PC-3 (cell line): Measurements from ENCODE around the gene GABRA4. TPM values are rescaled to one million over a fixed set of nuclear protein-coding genes. Genes with fewer than 3 reads are reported as not detected.

Source experiments
- ATAC-seq: fragments of 200-7000 bp; cut with Tn5 transposase; 2 replicates; pipeline ENCODE4 v1.9.1; 2020; ENCODE audit warnings: mild to moderate bottlenecking, moderate library complexity
- BruUV-seq: library from RNA; stranded (reverse); fragments of 400-500 nt; replicated peaks from 2 replicates; lab custom pipeline; 2021; lab: Mats Ljungman, UMichigan
- CTCF ChIA-PET: fragments of 300-600 bp; sonication (Branson Sonifier 250); formaldehyde crosslinking; loops from one replicate; lab custom pipeline; 2022; ENCODE audit warnings: antibody characterized with exemption; lab: Charles Lee
- POLR2A ChIA-PET: fragments of 300-600 bp; sonication (Branson Sonifier 250); formaldehyde crosslinking; loops from one replicate; lab custom pipeline; 2022; ENCODE audit warnings: antibody characterized with exemption; ENCODE audit not compliant: unreplicated experiment; lab: Charles Lee
- DNase-seq: peaks from one replicate; pipeline ENCODE4 v3.0.0-alpha.2; 2015
- H2AFZ ChIP-seq: fragments of 300-600 bp; sonication (generic); 2 replicates; pipeline ENCODE4 v1.6.0; 2016; ENCODE audit warnings: antibody characterized with exemption, low read length
- H3F3A ChIP-seq: fragments of 300-600 bp; sonication (generic); one replicate; pipeline ENCODE4 v1.6.0; 2017; ENCODE audit warnings: antibody characterized with exemption, low read length, control low read depth, mild to moderate bottlenecking; ENCODE audit not compliant: unreplicated experiment
- H3K27ac ChIP-seq: fragments of 300-600 bp; sonication (generic); 2 replicates; pipeline ENCODE4 v1.5.1; 2016; ENCODE audit warnings: mild to moderate bottlenecking, low read length
- H3K27me3 ChIP-seq: fragments of 300-600 bp; sonication (generic); 2 replicates; pipeline ENCODE4 v1.6.1; 2016; ENCODE audit warnings: low read length, mixed read lengths
- H3K36me3 ChIP-seq: fragments of 300-600 bp; sonication (generic); 2 replicates; pipeline ENCODE4 v1.6.1; 2016; ENCODE audit warnings: low read depth, mixed run types, low read length, mixed read lengths
- H3K4me1 ChIP-seq: fragments of 300-600 bp; sonication (generic); 2 replicates; pipeline ENCODE4 v1.5.1; 2016; ENCODE audit warnings: low read length; ENCODE audit not compliant: insufficient read depth
- H3K4me2 ChIP-seq: fragments of 300-600 bp; sonication (generic); 2 replicates; pipeline ENCODE4 v1.6.0; 2016; ENCODE audit warnings: low read length
- H3K4me3 ChIP-seq: fragments of 300-600 bp; sonication (generic); 2 replicates; pipeline ENCODE4 v1.5.1; 2016; ENCODE audit warnings: mild to moderate bottlenecking, low read length, mixed read lengths
- H3K79me2 ChIP-seq: fragments of 300-600 bp; sonication (generic); 2 replicates; pipeline ENCODE4 v1.6.1; 2017; ENCODE audit warnings: low read length, mixed read lengths
- H3K9ac ChIP-seq: fragments of 300-600 bp; sonication (generic); 2 replicates; pipeline ENCODE4 v1.6.0; 2016; ENCODE audit warnings: mild to moderate bottlenecking, low read length
- H3K9me2 ChIP-seq: fragments of 300-600 bp; sonication (generic); replicated peaks from 2 replicates; pipeline ENCODE4 v1.6.1; 2016; ENCODE audit warnings: mixed run types, low read length, mixed read lengths
- H3K9me3 ChIP-seq: fragments of 300-600 bp; sonication (generic); 2 replicates; pipeline ENCODE4 v1.6.1; 2016; ENCODE audit warnings: low read length, mixed read lengths
- H4K20me1 ChIP-seq: fragments of 300-600 bp; sonication (generic); 2 replicates; pipeline ENCODE4 v1.6.1; 2016; ENCODE audit warnings: low read length, mixed read lengths
- EZH2 ChIP-seq: fragments of 300-600 bp; sonication (generic); IDR thresholded peaks from one replicate; pipeline ENCODE4 v1.6.1; 2017; ENCODE audit warnings: antibody characterized with exemption, mild to moderate bottlenecking, low read length; ENCODE audit not compliant: unreplicated experiment
- EZH2phosphoT487 ChIP-seq: fragments of 300-600 bp; sonication (generic); IDR thresholded peaks from 2 replicates; pipeline ENCODE4 v1.6.1; 2018; ENCODE audit warnings: mild to moderate bottlenecking, antibody characterized with exemption, low read length, borderline replicate concordance
- intact Hi-C: fragments of 100-400 bp; cut with micrococcal nuclease; formaldehyde crosslinking; loops from 2 replicates; pipeline ENCODE4 v1.9.0; 2023
- total RNA-seq: library from RNA; depleted of rRNA; stranded (reverse); fragments of >200 nt; gene quantifications from 2 replicates; pipeline ENCODE4 v1.2.3, GENCODE V29; 2014
- TF ChIP-seq, protein P1 (sequence below): fragments of 300-600 bp; sonication (generic); conservative IDR thresholded peaks from 2 replicates; pipeline ENCODE4 v1.5.1; 2017; ENCODE audit warnings: antibody characterized with exemption, low read depth, mild to moderate bottlenecking, low read length

Gene GABRA4
- total RNA-seq, 1 experiment from 2014 or later: not detected

DNA sequence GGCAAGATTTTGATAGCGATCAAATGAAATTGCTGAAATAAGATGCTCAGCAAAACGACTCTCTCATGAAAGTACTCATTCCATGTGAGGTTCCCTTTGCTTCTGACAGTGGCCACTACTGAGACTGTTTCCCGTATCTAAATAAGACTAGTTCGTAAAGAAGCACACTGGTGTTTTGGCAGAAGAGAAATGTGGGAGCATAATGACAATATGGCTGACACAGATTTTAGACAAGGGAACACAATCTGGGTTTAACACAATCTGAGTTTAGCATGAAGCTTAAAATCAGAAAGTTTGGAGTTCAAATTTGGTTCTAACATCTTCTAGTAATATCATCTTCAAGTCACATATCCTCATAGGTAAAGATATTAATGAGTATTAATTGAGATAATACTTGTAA lies 13.7 kb downstream of the GABRA4 start:
- Histone ChIP-seq H3K4me3 (no peak overlapping the region), H3K36me3 (no peaks in the 10 kb centered on the region), H4K20me1 (no peaks in the 10 kb centered on the region), H3F3A (no peaks in the 10 kb centered on the region), H3K9me3 (no peaks in the 10 kb centered on the region), H3K4me1 (no peaks in the 10 kb centered on the region), H3K9ac (no peak overlapping the region), H3K27me3 (peaks cover 15% of the 10 kb centered on the region), H3K9me2 (no peaks in the 10 kb centered on the region), H3K27ac (no peak overlapping the region), H3K79me2 (no peaks in the 10 kb centered on the region), H2AFZ (no peak overlapping the region), H3K4me2 (no peak overlapping the region)
- ChIA-PET CTCF (no interaction called here), POLR2A (no interaction called here)
- DNase-seq: no peak
- intact Hi-C loops: no loop called here
- ATAC-seq: no peak
- TF ChIP-seq EZH2phosphoT487: no peak
- TF ChIP-seq EZH2: no peak
- TF ChIP-seq, protein P1, sequence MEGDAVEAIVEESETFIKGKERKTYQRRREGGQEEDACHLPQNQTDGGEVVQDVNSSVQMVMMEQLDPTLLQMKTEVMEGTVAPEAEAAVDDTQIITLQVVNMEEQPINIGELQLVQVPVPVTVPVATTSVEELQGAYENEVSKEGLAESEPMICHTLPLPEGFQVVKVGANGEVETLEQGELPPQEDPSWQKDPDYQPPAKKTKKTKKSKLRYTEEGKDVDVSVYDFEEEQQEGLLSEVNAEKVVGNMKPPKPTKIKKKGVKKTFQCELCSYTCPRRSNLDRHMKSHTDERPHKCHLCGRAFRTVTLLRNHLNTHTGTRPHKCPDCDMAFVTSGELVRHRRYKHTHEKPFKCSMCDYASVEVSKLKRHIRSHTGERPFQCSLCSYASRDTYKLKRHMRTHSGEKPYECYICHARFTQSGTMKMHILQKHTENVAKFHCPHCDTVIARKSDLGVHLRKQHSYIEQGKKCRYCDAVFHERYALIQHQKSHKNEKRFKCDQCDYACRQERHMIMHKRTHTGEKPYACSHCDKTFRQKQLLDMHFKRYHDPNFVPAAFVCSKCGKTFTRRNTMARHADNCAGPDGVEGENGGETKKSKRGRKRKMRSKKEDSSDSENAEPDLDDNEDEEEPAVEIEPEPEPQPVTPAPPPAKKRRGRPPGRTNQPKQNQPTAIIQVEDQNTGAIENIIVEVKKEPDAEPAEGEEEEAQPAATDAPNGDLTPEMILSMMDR: no peak
- no TSS peak for BruUV-seq

DNA sequence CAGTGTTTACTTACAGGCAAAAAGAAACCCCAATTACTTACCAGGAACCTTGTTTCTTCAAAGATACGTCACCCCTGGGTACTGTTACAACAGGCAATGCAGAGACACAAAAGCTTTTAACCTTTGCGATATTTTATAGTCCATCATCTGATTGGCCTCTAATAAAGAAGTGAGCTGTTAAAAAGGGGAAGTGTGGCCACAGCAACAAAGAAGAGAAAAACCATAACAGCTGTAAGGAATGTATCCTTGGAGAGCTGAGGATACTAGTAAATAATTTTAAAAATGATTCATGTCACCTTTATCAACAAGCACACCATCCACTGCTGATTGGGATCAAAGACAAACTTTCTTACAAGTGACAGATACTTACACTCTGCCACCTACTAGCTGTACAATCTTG lies 14.1 kb downstream of the GABRA4 start:
- no peaks in the 10 kb centered on the region for H3K79me2 ChIP-seq
- intact Hi-C loops: no loop called here
- no peak overlapping the region for H3K9ac ChIP-seq
- no peak overlapping the region for H3K27ac ChIP-seq
- ChIA-PET CTCF (no interaction called here), POLR2A (no interaction called here)
- H3K36me3 ChIP-seq: no peaks in the 10 kb centered on the region
- ATAC-seq (no peak), DNase-seq (no peak)
- H3K9me3 ChIP-seq: no peaks in the 10 kb centered on the region
- H4K20me1 ChIP-seq: no peaks in the 10 kb centered on the region
- H2AFZ ChIP-seq: no peak overlapping the region
- no peak overlapping the region for H3K4me2 ChIP-seq
- H3K4me3 ChIP-seq: no peak overlapping the region
- H3K27me3 ChIP-seq: peaks cover 19% of the 10 kb centered on the region
- H3F3A ChIP-seq: no peaks in the 10 kb centered on the region
- TF ChIP-seq, protein P1: no peak
- no peak for TF ChIP-seq EZH2
- H3K9me2 ChIP-seq: no peaks in the 10 kb centered on the region
- H3K4me1 ChIP-seq: no peaks in the 10 kb centered on the region
- no TSS peak for BruUV-seq

GRCh38 chr4:46977245-46977644 lies 16.1 kb downstream of the GABRA4 start:
- intact Hi-C loops: no loop called here
- no peak overlapping the region for H3K9ac ChIP-seq
- H3K79me2 ChIP-seq: no peaks in the 10 kb centered on the region
- ChIA-PET POLR2A (no interaction called here), CTCF (no interaction called here)
- TF ChIP-seq EZH2phosphoT487 (no peak), EZH2 (no peak)
- TF ChIP-seq, protein P1: no peak
- no peaks in the 10 kb centered on the region for H3F3A ChIP-seq
- H3K4me1 ChIP-seq: no peaks in the 10 kb centered on the region
- no peaks in the 10 kb centered on the region for H3K9me3 ChIP-seq
- no peak overlapping the region for H3K4me3 ChIP-seq
- H3K36me3 ChIP-seq: no peaks in the 10 kb centered on the region
- BruUV-seq: no TSS peak
- H2AFZ ChIP-seq: no peak overlapping the region
- H3K4me2 ChIP-seq: no peak overlapping the region
- no peak overlapping the region for H3K27ac ChIP-seq
- H3K27me3 ChIP-seq: peaks cover 32% of the 10 kb centered on the region
- no peak for ATAC-seq
- no peaks in the 10 kb centered on the region for H4K20me1 ChIP-seq
- DNase-seq: no peak
- no peaks in the 10 kb centered on the region for H3K9me2 ChIP-seq
